HG02970 (cell line): Measurements from ENCODE around the gene FCHO1.
A peak's percentile ranks its signal among the peaks of the same experiment; 100 is the strongest.

ENCODE experiments used
- ATAC-seq: cut with Tn5 transposase; IDR thresholded peaks from one replicate; pipeline ENCODE4 v1.9.1; 2021; ENCODE audit warnings: mild to moderate bottlenecking, moderate library complexity, moderate number of reproducible peaks; ENCODE audit not compliant: unreplicated experiment, low FRiP score

FCHO1 gene

DNA sequence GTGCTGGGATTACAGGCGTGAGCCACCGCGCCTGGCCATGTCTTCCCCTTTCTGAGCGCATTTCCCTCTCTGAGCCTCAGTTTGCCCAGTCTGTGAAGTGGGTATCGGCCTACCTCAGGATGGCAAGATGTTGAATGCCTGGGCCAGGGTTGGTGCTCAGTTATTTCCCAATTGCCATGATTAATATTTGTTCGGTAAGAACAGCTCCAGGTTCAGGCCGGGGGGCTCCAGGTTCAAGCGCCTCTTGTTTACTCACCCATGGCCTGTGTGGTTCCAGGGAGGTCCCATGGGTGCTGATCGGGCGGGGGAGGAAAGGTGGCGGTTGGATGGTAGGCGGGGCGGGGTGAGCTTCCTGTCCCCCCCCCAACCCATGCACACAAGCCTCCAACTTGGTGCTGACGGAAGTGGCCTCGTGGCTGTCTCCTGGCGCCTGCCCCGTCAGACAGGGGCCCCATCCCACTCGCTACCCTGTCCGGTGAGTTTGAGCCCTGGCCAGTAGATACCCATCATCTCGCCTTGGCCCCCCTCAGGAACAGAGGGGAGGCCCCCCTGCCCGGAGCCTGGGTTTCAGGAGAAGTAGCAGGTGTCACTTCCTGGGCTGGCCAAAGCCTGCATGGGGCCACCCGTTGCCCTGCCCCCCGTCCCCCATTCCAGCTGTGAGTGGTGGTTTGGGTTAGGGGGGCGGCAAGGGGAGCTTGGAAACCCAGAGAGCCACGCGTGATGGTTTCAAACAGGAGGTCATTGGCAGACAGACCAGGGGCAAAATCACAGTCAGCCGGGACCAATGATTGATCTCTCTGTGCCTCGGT, at the start of gene FCHO1:
FCHO1 (plus strand) TSS at position 375 of the 809 bp plus-strand sequence. CDS start 3,688 bp downstream, outside the sequence.
- ATAC-seq: peak; percentile 32

DNA sequence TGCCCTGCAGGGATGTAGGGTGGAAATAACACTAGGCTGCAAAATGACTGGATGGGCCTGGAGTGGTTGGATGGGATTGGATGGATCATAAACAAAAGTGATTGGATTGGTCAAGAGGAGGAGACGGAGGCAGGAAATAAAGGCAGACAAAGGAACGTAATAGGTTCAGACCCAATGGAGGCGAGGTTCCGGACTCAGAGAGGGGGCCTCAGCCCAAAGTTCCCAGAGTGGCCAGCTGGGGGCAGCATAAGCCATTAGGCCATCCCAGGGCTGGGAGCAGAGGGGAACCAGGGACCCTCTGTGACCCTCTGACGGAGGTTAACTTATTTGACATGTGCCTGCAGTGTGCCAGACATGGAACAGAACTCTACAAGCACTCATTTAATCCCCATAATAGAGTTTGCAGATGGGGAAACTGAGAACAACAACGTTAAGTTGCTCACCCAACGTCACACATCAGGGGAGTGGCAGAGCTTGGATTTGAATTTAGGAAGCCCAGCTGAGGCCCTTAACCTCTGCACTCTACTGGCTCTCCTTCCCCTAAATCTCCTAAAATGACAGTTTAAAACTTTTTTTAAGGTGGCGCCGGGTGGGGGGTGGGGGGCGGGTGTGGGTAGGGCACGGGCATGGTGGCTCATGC, 47.3 kb upstream of the FCHO1 start:
- ATAC-seq: no peak

DNA sequence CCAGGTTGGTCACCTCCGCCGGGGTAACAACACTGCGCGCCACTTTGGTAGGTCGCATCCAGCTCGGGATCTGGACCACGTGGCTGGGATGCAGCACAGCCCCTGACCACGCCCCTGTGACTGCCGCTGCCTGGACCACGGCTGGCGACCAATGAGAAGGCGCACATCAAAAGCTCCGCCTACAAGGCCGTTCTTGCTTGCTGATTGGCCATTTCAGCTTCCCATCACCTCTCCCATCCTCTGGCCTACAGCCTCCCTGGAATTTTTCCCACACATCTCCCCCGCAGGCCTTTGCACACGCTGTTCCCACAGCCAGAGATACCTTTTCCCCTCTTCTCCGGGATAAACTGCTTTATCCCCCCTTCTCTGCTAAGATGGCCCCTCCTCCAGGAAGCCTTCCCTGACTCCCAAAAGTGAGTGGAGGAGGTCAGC, 44.5 kb upstream of the FCHO1 start:
- no peak for ATAC-seq

DNA sequence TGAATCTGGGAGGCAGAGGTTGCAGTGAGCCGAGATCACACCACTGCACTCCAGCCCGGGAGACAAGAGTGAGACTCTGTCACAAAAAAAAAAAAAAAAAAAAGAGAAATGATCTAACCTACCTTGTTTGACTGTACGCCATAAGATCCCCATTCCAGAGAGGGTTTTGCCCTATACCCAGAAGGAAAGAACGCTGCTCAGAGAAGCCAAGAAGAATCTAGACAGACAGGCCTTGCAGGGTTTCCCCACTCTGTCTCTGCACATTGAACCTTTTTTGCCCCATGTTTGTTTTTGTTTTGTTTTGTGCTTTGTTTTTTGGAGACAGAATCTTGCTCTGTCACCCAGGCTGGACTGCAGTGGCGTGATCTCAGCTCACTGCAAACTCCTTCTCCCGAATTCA, 39.4 kb upstream of the FCHO1 start:
- ATAC-seq: no peak

DNA sequence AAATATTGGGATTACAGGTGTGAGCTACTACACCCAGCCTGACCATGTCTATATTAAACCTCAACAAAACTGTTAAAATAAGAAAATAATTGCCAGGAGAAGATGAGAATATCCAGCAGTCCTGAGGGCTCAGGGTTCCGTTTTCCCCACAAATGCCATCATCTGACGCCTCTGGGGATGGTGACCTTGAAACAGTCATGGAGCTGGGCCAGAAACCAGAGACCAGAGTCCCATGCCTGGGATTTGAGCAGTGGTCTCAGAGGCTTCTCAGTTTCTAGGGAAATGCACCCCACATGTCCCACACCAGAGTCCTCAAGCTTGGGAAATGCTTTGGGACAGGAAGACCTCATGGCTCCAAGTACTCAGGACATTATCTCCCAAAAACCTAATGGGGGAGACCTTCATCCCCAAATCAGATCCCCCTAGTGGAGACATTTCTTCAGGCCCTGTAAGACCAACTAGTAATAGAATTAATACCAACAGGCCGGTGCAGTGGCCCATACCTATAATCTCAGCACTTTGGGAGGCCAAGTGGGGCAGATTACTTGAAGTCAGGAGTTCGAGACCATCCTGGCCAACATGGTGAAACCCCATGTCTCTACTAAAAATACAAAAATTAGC, 34.9 kb upstream of the FCHO1 start:
- ATAC-seq: no peak

DNA sequence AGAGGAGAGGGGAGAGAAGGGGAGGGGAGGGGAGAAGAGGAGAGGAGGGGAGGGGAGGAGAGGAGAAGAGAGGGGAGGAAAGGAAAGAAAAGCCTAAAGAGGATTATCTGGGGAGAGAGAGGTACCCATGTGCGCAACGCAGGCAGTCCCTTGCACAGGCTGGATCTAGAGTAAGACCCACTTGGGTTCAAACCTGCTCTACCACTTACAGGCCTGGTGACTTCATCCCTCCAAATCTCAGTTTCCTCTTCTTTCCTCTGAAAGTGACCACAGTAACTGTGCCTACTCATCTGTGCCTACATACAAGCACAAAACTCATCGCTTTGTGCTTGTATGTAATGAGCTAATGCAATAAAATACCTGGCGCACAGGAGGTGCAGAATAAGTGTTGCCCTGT, 32.7 kb upstream of the FCHO1 start:
- no peak for ATAC-seq

GRCh38 chr19:17718947-17719711, 32.1 kb upstream of the FCHO1 start, which contains the start of gene MAP1S:
Gene MAP1S, plus strand, starts transcription at chr19:17719480. Its CDS starts 23 bp downstream, at chr19:17719503.
- peak; percentile 80 for ATAC-seq

DNA sequence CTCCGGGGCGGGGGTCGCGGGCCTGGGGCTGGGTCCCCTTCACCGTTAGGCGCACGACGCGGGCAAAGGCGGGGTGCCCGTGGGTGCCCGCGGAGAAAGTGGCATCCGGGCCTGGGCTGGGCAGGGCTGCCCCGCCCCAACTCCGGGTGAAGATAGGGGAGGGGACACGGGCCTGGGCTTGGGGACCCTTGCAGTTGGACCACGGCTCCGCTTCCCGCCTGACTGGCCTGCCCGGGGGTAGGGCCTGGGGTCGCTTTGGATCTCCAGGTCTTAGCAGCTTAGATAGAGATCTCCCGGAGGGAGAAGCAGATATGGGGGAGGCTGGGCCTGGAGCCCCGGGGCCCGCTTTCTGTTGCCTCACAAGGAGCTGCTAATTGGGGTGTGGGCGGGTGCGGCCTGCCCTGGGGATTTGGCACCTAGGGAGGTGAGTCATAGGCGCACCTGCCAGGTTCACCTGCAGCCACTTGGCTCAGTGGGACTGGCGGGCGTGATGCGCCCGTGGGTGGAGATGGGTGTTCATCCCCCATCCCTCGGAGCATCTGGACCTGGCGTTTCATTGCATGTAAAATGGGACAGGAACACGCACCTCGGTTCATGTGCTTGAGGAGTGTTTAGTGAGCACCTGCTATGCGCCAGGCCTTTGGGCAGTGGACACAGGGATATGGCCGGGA, 31.4 kb upstream of the FCHO1 start:
- ATAC-seq: peak; percentile 31

DNA sequence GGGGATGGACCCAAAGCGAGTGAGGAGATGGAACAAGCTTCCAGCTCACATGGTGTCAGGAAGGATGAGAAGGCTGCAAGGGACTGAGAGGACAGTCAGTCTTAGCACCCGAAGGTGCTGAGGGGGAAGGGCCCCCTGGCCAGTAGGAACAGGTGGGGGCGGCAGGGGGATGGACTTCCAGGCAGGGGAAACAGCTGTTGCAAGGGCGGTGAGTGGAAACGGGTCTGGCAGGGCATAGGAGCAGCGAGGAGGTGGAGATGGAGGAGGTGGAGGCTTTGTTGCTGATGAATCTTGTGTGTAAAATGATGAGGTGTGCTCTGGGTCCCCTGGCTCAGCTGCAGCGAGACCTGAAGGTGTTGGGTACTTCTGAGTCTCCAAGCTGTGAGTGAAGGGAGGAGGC, 30.8 kb upstream of the FCHO1 start:
- ATAC-seq: no peak

DNA sequence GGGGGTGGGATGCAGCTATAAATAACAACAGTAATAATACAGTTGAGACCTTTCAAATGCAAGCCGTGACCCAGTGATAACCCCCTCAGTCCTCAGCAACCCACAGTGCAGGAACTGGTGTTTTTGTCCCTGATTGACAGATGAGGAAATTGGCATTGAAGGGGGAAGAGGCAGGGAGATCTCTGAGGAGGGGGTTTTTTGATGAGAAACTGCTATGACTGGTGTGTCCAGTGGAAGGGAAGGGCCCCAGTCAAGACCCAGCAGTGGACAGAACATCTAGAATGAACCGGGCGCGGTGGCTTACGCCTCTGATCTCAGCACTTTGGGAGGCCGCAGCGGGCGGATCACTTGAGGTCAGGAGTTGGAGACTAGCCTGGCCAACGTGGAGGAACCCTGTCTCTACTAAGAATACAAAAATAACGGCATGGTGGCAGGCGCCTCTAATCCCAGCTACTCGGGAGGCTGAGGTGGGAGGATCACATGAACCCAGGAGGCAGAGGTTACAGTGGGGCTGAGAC, 30.1 kb upstream of the FCHO1 start:
- no peak for ATAC-seq

DNA sequence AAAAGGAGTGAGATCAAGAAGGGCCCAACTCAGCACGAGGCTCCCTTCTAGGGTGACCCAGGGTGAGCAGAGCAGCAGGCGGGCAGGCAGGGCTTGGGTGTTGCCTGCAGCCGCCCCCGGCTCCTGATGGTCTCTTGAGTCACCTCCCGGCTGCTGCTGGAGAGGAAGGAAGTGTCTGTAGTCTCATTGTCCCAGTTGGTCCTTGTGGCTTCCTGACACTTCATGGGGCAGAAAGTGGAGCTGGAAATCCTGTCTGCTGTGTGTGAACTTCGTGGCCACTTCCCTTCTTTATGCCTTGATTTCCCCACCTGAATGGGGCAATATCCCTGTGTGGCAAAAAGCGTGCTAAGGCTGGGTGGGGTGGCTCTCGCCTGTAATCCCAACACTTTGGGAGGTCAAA, 29.5 kb upstream of the FCHO1 start:
- ATAC-seq: no peak

DNA sequence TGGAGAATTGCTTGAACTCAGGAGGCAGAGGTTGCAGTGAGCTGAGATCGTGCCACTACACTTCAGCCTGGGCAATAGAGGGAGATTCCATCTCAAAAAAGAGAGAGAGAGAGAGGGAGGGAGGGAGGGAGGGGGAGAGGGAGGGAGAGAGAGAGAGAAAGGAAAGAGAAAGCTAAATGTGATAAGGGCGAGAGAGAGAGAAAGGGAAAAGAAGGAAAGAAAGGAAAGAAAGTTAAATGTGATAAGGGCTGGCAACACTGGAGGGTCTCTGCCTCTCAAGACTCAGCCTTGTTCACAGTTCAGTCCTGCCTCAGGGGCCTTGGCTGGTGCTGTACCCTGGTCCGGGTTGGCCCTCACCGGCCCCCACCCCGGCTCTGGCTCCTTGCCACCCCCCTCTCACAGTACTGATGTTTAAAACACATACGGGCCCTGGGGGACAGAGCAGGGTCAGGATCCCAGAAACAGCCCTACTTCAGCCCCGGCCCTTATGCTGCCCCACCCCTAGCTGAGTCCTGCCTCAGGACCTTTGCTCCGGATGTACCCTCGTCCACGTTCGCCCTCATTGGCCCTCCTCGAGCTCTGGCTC, 28.5 kb upstream of the FCHO1 start:
- no peak for ATAC-seq

- ATAC-seq: no peak
Observed at GRCh38 chr19:17724655-17725054, 26.6 kb upstream of the FCHO1 start.

DNA sequence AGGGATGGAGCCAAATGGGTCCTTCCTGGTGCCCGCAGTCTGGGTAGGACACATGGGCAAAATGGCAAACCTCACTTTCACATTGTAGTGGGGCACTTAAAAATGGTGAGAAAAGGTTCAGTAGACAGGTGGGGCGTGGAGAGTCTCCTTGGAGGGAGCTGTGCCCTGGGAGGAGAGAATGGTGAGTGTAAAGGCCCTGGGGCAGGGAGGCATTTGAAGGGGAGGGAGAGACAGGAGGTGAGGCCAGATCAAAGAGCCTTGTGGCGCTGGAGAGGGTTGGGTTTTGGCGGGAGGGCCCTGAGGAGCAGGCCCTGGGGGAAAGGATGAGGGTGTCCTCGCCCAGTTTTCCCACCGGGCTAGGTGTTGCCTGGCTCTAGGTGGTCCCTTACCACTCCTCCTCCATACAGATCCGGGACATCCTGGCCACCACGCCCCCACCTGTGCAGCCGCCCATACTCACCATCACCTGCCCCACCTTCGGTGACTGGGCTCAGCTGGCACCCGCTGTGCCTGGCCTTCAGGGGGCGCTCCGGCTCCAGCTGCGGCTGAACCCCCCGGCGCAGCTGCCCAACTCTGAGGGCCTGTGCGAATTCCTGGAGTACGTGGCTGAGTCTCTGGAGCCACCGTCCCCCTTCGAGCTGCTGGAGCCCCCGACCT, 25.7 kb upstream of the FCHO1 start:
- no peak for ATAC-seq

DNA sequence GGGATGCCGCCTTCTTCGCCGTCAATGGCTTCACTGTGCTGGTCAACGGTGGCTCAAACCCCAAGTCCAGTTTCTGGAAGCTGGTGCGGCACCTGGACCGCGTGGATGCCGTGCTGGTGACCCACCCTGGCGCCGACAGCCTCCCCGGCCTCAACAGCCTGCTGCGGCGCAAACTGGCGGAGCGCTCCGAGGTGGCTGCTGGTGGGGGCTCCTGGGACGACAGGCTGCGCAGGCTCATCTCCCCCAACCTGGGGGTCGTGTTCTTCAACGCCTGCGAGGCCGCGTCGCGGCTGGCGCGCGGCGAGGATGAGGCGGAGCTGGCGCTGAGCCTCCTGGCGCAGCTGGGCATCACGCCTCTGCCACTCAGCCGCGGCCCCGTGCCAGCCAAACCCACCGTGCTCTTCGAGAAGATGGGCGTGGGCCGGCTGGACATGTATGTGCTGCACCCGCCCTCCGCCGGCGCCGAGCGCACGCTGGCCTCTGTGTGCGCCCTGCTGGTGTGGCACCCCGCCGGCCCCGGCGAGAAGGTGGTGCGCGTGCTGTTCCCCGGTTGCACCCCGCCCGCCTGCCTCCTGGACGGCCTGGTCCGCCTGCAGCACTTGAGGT, 25.0 kb upstream of the FCHO1 start:
- ATAC-seq: no peak

GRCh38 chr19:17726964-17727773, 24.1 kb upstream of the FCHO1 start:
- no peak for ATAC-seq

- ATAC-seq: no peak
Observed at GRCh38 chr19:17727843-17728242, 23.4 kb upstream of the FCHO1 start.

- no peak for ATAC-seq
Observed at GRCh38 chr19:17733127-17733526, 18.1 kb upstream of the FCHO1 start.
